Hematopoietic multipotent progenitor cell treated with erythropoietin and hydrocortisone succinate and interleukin-3 and kit ligand, for 4 days (in vitro differentiated cells): ENCODE measurements around the gene MACROD2.
"Not testable (repeated sequence)": the region's sequence is repeated elsewhere in the genome, so short reads cannot be mapped to it uniquely, and the experiment has no call there.

Experiments
- DNase-seq: peaks from one replicate; pipeline ENCODE4 v3.0.0-alpha.2; 2015

MACROD2 gene

GRCh38 chr20:14889496-14890255 lies 894.4 kb downstream of the MACROD2 start:
- DNase-seq = no peak

- no peak for DNase-seq
Measured at GRCh38 chr20:14890713-14891112, 895.4 kb downstream of the MACROD2 start.

DNA sequence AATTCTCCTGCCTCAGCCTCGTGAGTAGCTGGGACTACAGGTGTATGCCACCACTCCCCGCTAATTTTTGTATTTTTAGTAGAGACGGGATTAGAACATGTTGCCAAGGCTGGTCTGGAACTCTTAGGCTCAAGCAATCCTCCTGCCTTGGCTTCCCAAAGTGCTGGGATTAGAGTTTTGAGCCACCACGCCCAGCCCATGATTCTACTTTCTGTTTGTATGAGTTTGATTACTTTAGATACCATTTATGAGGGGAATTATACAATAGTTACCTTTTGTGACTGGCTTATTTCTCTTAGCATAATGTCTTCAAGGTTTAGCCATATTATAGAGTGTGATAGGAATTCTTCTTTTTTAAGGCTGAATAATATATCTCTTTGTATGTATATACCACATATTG lies 897.5 kb downstream of the MACROD2 start:
- DNase-seq = no peak

- DNase-seq = no peak
Measured at GRCh38 chr20:14896569-14896968, 901.3 kb downstream of the MACROD2 start.

DNA sequence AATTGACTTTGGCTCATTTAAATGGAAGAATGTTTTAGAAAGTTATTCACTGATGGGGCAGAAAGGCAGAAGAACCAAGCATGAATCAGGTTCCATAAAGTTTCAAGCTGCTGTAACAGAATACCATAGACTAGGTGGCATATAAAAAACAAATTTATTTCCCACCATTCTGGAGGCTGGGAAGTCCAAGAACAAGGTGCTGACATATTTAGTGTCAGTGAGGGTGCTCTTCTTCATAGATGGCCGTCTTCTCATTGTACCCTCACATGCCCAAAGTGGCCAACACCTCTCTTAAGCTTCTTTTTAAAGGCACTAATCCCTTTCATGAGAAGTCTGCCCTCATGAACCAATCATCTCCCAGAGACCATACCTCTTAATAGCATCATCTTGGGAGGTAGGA lies 902.3 kb downstream of the MACROD2 start:
- no peak for DNase-seq

DNA sequence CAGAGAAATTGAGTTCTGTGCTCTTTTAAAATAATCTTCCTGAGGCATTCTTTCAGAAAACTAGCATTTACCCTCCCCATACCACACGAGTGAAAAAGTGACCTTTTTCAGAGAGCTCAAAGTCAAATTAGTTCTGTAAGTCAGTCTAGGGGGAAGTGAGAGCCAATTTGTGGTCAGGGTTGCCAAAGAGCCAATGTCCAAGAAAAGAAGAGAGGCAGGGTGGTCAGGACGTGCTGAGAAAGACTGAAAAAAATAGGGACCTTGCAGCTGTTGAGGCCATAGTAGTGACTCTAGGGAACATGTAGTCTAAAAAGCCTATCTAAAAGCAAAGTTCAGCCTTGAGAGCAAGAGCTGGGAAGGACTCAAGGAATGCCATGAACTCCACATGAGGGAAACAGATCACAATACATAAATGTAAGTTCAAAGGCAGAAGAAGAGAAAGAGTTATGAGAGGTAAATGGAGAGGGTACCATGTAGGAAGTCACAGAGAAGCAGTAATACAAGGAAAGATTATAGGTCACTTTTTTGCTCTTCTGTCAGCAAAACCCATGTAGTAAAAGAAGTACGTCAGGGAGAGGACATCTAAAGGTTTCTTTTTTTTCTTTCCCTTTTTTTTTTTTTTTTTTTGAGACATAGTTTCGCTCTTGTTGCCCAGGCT lies 907.2 kb downstream of the MACROD2 start:
- no peak for DNase-seq

DNA sequence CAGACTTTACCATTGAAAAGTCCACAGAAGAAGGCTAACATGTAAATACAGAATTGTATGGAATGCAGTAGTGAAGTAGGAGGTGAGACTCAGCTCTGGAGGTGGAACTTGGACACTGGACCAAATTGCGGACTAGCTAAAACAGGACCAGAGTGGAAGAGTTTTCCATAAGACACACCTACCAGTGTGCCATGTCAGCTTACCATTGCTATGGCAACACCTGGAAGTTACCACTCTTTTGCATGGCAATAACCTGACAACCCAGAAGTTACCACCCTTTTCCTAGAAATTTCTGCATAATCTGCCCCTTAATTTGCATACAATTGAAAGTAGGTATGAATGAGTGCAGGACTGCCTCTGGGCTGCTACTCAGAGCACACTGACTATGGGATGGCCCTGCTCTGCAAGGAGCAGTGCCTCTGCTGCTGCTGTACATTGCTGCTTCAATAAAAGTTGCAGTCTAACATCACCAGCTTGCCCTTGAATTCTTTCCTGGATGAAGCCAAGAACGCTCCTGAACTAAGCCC lies 911.7 kb downstream of the MACROD2 start:
- DNase-seq = no peak

- no peak for DNase-seq
Measured at GRCh38 chr20:14910126-14910525, 914.8 kb downstream of the MACROD2 start.

- DNase-seq = no peak
Measured at GRCh38 chr20:14913896-14914620, 918.7 kb downstream of the MACROD2 start.

GRCh38 chr20:14914633-14915032 lies 919.3 kb downstream of the MACROD2 start:
- no peak for DNase-seq

- no peak for DNase-seq
Measured at GRCh38 chr20:14915356-14915755, 920.0 kb downstream of the MACROD2 start.

- DNase-seq = no peak
Measured at GRCh38 chr20:14916360-14916920, 921.1 kb downstream of the MACROD2 start.

GRCh38 chr20:14918281-14918680 lies 923.0 kb downstream of the MACROD2 start:
- no peak for DNase-seq

DNA sequence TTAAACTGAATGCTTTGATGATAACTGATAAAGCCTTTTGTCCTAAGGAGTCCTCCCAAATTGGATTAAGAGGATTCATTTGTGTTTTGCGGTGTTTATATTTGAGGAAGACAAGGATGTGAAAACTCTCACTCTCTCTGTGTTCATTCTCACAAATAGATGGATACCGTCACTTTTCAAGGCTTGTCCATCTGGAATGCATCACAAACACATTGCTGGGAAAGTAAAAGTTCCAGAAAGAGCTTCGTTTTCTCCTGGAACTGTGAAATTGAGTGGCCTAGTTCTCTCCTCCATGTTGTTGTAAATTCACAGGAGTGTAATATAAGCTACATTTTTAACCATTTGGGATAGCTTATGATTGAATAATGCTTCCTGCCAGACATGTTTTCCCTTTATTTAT lies 923.7 kb downstream of the MACROD2 start:
- no peak for DNase-seq

- DNase-seq = no peak
Measured at GRCh38 chr20:14919501-14920081, 924.3 kb downstream of the MACROD2 start.

DNA sequence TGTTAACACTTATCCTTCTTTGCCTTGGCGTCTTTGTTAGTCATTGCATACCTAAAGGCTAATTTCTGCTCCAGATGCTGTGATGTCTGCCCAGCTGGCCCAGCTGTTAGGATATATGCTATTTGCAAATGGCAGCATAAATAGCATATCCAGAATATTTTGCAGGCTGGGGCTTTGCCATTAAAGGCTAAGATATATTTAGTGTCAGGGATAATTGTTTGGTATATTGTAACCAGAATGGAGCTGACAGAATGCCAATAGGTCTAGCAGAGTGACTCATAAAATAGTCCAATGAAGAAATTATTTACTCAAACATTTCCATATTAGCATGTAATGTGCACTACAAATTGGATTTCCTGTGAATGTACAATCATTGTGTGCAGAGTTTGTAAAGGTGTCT lies 926.2 kb downstream of the MACROD2 start:
- DNase-seq = no peak

DNA sequence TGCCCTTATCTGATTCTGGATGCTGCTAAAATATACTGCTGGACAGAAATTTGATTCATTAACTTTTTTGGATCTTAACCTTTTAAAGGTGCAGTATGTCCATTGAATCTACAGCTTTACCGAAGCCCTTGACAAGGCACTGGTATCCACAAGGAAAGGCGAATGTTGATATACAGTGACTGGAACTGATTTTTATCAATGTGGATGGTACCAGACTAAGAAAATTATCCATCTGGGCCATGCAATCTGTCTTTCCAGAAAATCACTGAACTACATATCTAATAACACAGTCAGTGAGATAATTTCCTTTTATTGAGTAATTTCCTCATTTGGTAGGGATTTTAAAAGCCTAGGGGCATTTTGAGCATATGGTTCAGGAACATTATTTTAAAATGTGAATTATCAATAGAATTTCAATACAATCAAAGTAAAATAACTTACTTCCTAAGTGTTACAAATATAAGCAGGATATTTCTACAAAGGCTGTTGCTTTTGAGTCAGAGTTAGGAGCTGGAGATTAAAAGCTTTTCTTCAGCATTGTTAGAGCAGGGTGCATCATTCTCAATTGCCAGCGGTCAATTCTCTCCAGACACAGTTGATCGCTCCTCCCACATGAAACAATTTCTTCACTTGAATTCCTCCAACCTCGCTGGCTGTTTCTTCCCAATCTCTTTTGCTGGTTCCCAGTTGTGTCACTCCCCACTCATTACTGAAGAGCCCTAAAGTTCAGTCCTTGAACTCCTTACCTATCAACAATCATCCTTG lies 927.4 kb downstream of the MACROD2 start:
- DNase-seq = no peak

GRCh38 chr20:14924433-14924832 lies 929.1 kb downstream of the MACROD2 start:
- no peak for DNase-seq

- no peak for DNase-seq
Measured at GRCh38 chr20:14925300-14925699, 930.0 kb downstream of the MACROD2 start.

DNA sequence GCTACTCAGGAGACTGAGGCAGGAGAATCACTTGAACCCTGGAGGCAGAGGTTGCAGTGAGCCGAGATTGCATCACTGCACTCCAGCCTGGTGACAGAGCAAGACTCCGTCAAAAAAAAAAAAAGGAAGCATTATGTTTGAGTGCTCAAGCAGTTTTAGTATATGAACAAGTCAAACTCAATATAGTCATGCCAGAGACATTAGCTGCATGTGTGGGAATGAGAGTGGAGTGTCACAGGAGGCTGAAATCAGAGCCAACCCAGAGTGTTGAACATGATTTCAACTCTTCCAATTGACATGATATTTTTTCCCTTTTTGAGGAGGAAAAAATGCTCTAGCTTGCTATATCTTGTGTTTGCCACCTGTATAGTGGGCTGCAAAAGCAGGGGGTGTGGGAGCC lies 931.1 kb downstream of the MACROD2 start:
- not testable (repeated sequence) for DNase-seq

DNA sequence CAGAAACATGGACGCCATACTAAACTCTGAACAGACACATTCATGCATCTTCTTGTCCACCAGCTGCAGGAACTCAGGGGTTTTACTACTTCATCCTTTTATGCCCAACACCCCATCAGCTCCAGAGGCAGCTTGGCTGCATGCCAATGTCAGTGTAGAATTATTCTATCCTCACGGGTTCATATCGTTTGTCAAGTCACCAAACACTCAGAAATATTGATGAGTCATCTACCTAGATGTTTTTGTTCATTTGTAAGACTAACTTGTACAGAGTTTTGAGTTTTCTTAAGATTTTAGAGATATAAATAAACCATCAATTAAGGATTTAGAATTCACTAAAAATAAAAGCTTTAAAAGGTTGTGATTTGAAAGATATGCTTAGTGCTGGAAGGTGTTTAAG lies 932.8 kb downstream of the MACROD2 start:
- DNase-seq = peak; percentile 6

- no peak for DNase-seq
Measured at GRCh38 chr20:14929388-14929787, 934.1 kb downstream of the MACROD2 start.
